Activated gamma-delta T cell treated with anti-CD3 and anti-CD28 coated beads, Interleukin-2, amount 50 U/mL, for 16 hours (primary cell): Measurements from ENCODE around the gene TMEM121B.
A peak's percentile ranks its signal among the peaks of the same experiment; 100 is the strongest.
"Not testable (repeated sequence)": the region's sequence is repeated elsewhere in the genome, so short reads cannot be mapped to it uniquely, and the experiment has no call there.

Experiments used
- DNase-seq: peaks from one replicate; pipeline ENCODE4 v3.0.0-alpha.2; 2020; ENCODE audit warnings: low read depth

The TMEM121B gene

GRCh38 chr22:17121233-17122195, at the start of gene TMEM121B:
TSS of gene TMEM121B (minus strand) at chr22:17121360. CDS start at chr22:17121127, 233 bp downstream.
- no peak for DNase-seq

DNA sequence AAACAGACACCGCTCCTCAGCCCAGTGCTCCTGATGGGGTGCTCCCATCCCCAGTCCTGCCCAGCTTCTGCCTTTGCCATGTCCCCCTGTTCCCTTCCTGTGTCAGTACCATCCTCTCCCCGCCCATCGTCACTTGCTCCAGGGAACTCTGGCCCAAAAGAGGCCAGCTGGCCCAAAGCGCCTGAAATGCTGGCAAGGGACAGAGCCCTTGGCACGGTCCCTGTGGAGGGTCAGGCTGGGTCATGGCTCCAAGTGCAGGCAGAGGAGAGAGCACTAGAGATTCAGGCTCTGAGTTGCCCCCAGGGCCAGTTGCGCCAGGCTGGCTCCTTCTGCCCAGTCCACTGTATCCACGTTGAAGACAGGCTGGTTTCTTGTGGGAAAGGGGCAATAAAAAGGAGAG, 46.3 kb upstream of the TMEM121B start:
- no peak for DNase-seq

DNA sequence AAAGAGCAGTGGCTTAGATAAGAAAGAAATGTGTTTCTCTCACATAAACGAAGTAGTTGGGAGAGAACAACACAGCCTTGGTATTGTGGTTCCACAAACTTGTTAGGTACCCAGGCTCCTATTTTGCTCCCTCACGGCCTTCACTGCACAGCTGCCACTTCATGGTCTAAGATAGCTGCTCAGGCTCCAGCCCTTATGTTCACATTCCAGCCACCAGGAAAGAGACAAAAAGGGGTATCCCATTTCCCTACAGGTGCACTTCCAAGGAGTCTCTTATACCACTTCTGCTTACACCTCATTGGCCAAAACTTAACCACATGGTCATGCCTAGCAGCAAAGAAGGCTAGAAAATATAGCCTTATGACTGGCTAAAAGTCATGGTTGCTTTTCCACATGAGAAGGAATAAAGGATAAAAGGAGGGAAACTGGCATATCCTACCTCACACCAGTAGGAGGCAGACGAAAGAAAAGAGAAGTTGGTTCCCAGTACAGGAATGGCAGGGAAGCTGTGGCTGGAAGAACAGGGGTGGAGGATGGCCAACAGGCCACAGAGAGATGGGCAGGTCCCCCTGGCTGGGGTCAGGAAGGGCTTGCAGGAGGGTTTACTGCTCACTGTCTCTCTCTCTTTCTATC, 43.3 kb upstream of the TMEM121B start:
- DNase-seq: no peak

GRCh38 chr22:17162731-17163130, 41.6 kb upstream of the TMEM121B start:
- DNase-seq: no peak

DNA sequence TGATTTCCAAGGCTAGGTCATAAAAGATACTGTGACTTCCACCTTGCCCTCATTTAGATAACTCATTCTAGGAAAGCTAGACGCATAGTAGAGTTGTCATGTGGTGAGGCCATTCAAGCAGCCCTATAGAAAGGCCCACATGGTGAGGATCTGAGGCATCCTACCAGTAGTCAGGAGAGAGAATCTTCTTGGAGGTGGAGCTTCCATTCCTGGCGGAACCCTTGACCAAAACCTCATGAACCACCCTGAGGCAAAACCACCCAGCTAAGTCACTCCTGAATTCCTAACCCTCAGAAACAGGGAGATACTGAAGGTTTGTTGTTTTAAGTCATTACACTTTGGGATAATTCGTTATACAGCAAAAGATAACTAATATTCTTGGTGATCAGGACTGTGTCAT, 40.8 kb upstream of the TMEM121B start:
- DNase-seq: no peak

- no peak for DNase-seq
These were observed 38.4 kb upstream of the TMEM121B start for GRCh38 chr22:17159504-17159951.

DNA sequence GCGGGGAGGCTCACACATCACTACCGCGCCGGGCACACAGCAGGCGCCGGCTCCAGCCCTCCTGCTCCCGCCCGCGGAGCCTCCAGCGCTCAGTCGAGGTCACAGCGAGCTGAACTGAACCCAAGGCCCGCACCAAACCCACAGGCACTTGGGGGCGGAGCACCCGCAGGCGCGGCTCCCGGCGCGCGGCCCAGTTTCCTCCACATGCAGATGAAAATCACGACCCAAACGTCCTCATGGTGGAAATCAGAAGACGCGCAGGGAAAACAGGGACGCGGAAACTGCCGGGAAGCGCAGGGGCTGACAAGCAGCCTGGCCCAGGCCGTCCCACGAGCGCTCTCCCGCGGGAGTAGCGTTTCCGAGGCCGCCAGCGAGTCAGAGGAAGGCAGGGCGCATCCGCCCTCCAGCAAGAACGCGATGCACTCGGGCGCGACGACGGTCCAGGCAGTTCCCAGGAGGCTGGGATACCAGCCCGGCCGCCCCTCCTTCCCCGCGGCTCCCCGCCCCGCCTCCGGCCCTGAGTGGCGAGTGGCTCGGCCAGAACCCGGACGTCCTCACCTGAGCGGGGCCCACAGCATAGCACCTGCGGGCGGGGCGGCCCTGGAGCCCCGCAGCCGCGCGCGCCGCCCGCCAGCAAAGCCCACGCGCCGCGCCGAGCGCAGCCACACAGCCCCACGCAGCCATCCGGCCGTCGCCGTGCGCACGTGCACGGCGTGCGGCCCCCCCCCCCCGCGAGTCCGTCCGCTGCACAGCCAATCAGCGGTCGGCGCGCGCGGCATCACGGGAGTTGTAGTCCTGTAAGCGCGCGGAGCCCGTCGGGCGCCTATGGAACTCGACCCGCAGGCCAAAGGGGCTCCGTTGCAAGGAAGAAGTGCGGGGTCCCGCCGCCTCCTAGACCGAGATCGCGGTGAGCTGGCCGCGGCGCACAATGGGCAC, 37.7 kb upstream of the TMEM121B start, which contains the start of gene HDHD5:
Gene HDHD5 (minus strand): TSS at position 710 of the 936 bp plus-strand sequence. CDS start 26 bp downstream, at position 684.
- peak; percentile 83 for DNase-seq

GRCh38 chr22:17158176-17158567, 37.0 kb upstream of the TMEM121B start:
- DNase-seq: no peak

DNA sequence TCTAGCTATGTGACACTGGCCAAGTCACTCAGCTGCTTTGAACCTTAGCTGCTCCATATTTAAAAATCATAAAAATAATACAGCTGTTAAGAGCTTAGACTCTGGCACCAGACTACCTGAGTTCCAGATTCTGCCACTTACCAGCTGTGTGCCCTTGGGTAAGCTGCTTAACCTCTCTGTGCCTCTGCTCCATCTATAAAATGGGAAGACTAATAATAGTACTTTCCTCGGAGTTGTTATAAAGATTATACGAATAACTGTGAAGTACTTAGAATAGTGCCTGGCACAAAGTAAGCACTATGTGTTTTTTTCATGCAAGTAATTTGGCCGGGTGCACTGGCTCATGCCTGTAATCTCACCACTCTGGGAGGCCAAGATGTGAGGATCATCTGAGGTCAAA, 36.6 kb upstream of the TMEM121B start:
- DNase-seq: no peak

- DNase-seq: no peak
These were observed 34.8 kb upstream of the TMEM121B start for GRCh38 chr22:17155941-17156340.

- no peak for DNase-seq
These were observed 31.8 kb upstream of the TMEM121B start for GRCh38 chr22:17152971-17153370.

GRCh38 chr22:17152340-17152739, 31.2 kb upstream of the TMEM121B start:
- no peak for DNase-seq

DNA sequence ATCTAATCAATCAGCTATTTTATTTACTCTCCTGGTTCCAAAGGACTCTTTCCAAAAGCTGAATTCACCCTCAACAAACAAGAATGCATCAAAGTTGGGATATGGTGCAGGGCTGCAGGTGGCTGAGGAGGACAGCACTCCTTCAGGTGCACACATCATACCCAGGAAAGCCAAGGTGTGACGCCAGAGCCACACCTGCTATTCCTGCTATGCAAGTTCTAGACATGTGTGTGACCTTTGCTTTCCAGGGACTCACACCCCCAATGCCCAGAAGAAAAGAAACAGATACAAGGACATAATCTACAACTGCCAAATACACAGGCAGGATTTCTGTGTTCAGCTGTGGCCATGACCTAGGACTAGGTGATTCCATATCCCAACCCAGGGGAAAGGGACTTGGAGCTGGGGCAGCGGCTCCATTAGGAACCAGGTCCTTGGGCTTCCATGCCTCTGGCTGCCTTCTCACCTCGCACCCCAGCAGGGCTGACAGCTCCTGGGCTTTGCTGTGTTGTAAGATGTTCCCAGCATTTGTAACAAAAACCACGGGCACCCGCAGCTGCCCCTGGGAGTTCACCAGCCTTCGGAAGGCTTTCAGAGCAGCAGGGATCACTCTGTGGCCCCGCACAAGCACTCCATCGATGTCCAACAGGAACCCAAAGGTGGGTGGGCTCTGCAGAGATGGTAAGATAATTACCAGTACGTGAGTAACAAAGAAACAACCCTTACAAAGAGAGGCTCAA, 28.1 kb upstream of the TMEM121B start:
- DNase-seq: no peak

- not testable (repeated sequence) for DNase-seq
These were observed 26.3 kb upstream of the TMEM121B start for GRCh38 chr22:17147458-17147857.

- no peak for DNase-seq
These were observed 24.0 kb upstream of the TMEM121B start for GRCh38 chr22:17145021-17145680.

- DNase-seq: no peak
These were observed 22.7 kb upstream of the TMEM121B start for GRCh38 chr22:17143826-17144225.

DNA sequence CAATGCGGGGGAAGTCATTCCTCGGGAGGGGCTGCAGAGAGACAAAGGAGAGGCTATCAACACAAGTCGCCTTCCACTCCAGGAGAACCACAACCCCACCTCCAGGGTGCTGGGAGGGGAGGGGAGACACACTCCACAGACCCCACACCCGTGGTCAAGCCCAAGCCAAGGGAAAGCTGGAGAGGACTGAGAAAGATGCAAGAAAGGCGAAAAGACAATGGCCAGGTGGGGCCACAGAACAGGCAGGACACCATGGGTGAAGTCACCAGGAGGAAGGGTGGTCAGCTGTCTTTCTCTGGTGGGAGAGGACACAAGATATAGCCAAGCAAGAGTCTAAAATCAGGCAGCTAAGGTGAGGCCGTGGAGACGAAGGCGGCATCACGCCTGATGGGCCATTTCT, 21.9 kb upstream of the TMEM121B start:
- DNase-seq: no peak

- no peak for DNase-seq
These were observed 19.9 kb upstream of the TMEM121B start for GRCh38 chr22:17140826-17141766.

DNA sequence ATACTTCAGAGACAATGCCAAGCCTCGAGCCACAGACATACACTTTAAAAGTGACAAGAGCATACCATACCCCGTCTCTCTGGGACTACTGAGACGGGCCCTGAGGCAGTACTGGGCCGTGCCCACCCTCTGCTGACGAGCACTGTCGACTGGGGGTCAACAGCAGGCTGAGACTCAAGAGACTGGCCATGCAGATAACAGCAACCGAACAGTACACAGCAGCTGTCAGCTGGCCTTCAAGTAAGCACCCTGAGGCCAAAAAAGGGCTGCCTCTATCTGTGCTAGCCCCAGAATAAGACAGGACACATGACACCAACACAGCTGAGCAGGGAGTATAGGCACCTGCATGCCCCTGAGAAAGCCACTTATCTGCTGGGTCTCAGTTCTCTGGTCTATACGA, 18.9 kb upstream of the TMEM121B start:
- no peak for DNase-seq

DNA sequence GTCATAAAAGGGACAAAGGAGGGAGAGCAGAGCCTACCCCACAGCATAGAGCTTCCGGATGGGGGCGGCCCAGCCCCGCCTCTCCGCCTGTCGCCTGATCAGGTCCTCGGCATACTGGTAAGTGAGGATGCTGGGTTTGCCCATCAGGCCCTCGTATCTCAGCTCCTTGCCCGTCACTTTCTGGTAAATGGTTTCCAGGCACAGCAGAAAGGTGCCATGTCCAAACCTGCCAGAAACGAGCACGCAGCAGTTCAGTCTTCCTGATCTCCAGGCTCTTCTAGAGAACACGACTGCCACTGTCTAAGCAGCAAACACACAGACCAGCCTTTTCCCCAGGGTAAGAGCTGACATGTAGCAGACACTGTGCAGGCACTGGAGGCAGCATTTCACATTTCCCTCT, 17.4 kb upstream of the TMEM121B start:
- no peak for DNase-seq
